GM12892 (cell line): Measurements from ENCODE around the gene TMX1.
"Not testable (repeated sequence)": the region's sequence is repeated elsewhere in the genome, so short reads cannot be mapped to it uniquely, and the experiment has no call there.

Source experiments
- POLR2A ChIP-seq: IDR thresholded peaks from 2 replicates; pipeline ENCODE4 v1.6.1; 2011; ENCODE audit warnings: low read depth, low read length, control low read depth
- TAF1 ChIP-seq: IDR thresholded peaks from 2 replicates; pipeline ENCODE4 v1.6.1; 2011; ENCODE audit warnings: low read depth, mild to moderate bottlenecking, control low read depth, low read length, borderline replicate concordance

DNA sequence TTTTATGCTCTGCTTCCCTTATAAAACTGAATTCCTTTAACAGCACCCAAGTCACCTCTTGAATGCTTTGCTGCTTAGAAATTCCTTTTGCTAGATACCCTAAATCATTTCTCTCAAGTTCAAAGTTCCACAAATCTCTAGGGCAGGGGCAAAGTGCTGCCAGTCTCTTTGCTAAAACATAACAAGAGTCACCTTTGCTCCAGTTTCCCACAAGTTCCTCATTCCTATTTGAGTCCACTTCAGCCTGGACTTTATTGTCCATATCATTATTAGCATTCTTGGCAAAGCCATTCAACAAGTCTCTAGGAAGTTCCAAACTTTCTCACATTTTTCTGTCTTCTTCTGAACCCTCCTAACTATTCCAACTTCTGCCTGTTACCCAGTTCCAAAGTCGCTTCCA, 16.6 kb upstream of the TMX1 start:
- not testable (repeated sequence) for TF ChIP-seq POLR2A, TAF1
